Esophagus squamous epithelium (tissue), 5 donors: ENCODE results near the gene APOL5. TPM values are rescaled to one million over a fixed set of nuclear protein-coding genes. Genes with fewer than 3 reads are reported as not detected.
"Not testable (repeated sequence)": the region's sequence is repeated elsewhere in the genome, so short reads cannot be mapped to it uniquely, and the experiment has no call there.

Experiments used
- DNase-seq: peaks from one replicate; lab custom pipeline; 2025; lab: John Stamatoyannopoulos, UW
- H3K27ac ChIP-seq, 4 donors: fragments of 200-600 bp; sonication (generic); one replicate each; pipeline ENCODE4 v1.5.1; 2016 to 2019; ENCODE audit warnings: mild to moderate bottlenecking in 1 of 4
- H3K27me3 ChIP-seq, 4 donors: fragments of 200-600 bp; sonication (generic); 1 replicate in 3 of 4; 2 replicates in 1 of 4; pipeline versions ENCODE4 v1.5.1 to v1.6.0; 2017 to 2021; ENCODE audit warnings: antibody characterized with exemption in 1 of 4
- H3K36me3 ChIP-seq, 3 donors: fragments of 200-600 bp; sonication (generic); one replicate each; pipeline ENCODE4 v1.5.1; 2016 to 2019
- H3K4me1 ChIP-seq, 3 donors: fragments of 200-600 bp; sonication (generic); one replicate each; pipeline ENCODE4 v1.5.1; 2017 to 2019
- H3K4me3 ChIP-seq, 4 donors: fragments of 200-600 bp; sonication (generic); 1 replicate in 3 of 4; 2 replicates in 1 of 4; pipeline ENCODE4 v1.5.1; 2016 to 2019; ENCODE audit warnings: mild to moderate bottlenecking in 2 of 4, moderate library complexity in 1 of 4
- H3K9me3 ChIP-seq, 3 donors: fragments of 200-600 bp; sonication (generic); one replicate each; pipeline ENCODE4 v1.5.1; 2016 to 2019
- CTCF ChIP-seq, 6 experiments: fragments of 450-650 bp in 4 of 6; fragments of 200-600 bp in 2 of 6; sonication (generic) in 2 of 6; IDR thresholded peaks; one replicate each; pipeline ENCODE4 v1.5.1; 2016 to 2019; ENCODE audit warnings: antibody characterized with exemption in 6 of 6, mild to moderate bottlenecking in 4 of 6, moderate library complexity in 4 of 6
- POLR2A ChIP-seq, 4 donors: fragments of 450-650 bp; IDR thresholded peaks; one replicate each; pipeline ENCODE4 v1.6.1; 2017; ENCODE audit warnings: antibody characterized with exemption in 4 of 4, mild to moderate bottlenecking in 4 of 4, moderate library complexity in 3 of 4
- WGBS, 2 donors: methylation state at CpG; one replicate each; pipeline ENCODE4 v1.1.5; 2018; 5-methylcytosine and 5-hydroxymethylcytosine counted together
- intact Hi-C: fragments of 100-400 bp; cut with DNase I; formaldehyde crosslinking; loops from one replicate; pipeline ENCODE4 v1.15.0; 2022
- total RNA-seq, 4 donors: library from RNA; depleted of rRNA; stranded (reverse); fragments of >200 nt; gene quantifications; one replicate each; pipeline ENCODE4 v1.1.0, GENCODE V29; 2016
- donor health status: DM: yes; HTN: yes; CAD: no.

The APOL5 gene
- total RNA-seq, result not detected

GRCh38 chr22:35717572-35717971 lies at the start of gene APOL5:
TSS of gene APOL5 (plus strand) at chr22:35717872. CDS start at chr22:35717872, 0 bp downstream.
- WGBS, 2 donors, result 63 to 71% methylated on average over 2 to 3 of the region's 3 CpGs
- no peak within 1 kb of the TSS for H3K27ac ChIP-seq
- no peak for DNase-seq
- peaks cover 0 to 5% (median 3%) of the 10 kb centered on the region in 3 donors for H3K9me3 ChIP-seq
- intact Hi-C loops, result no loop called here
- no peak for TF ChIP-seq POLR2A (IDR thresholded peaks at IDR 0.05)
- no peak for TF ChIP-seq CTCF (IDR thresholded peaks at IDR 0.05)
- no peaks in the 10 kb centered on the region for H3K4me1 ChIP-seq
- no peak within 1 kb of the TSS for H3K4me3 ChIP-seq
- no peaks in the 10 kb centered on the region for H3K36me3 ChIP-seq
- H3K27me3 ChIP-seq, result no peaks in the 10 kb centered on the region

GRCh38 chr22:35674335-35674734 lies 43.3 kb upstream of the APOL5 start:
- no peaks in the 10 kb centered on the region for H3K9me3 ChIP-seq
- intact Hi-C loops, result no loop called here
- TF ChIP-seq POLR2A (IDR thresholded peaks at IDR 0.05) (no peak), CTCF (IDR thresholded peaks at IDR 0.05) (no peak)
- H3K36me3 ChIP-seq, result no peaks in the 10 kb centered on the region
- H3K4me1 ChIP-seq, result no peaks in the 10 kb centered on the region
- no peaks in the 10 kb centered on the region for H3K27me3 ChIP-seq
- DNase-seq, result no peak
- no peak overlapping the region for H3K4me3 ChIP-seq
- no peak overlapping the region for H3K27ac ChIP-seq

- H3K36me3 ChIP-seq, H3K4me1 ChIP-seq, intact Hi-C loops, H3K4me3 ChIP-seq, H3K9me3 ChIP-seq, H3K27ac ChIP-seq, H3K27me3 ChIP-seq, DNase-seq: not testable (repeated sequence)
- 28 to 82% methylated on average over 1 of the region's 1 CpG for WGBS, 2 donors
These were observed 41.6 kb upstream of the APOL5 start for GRCh38 chr22:35676065-35676464.

GRCh38 chr22:35677460-35678187 lies 40.0 kb upstream of the APOL5 start:
- Histone ChIP-seq H3K9me3 (no peaks in the 10 kb centered on the region), H3K36me3 (no peaks in the 10 kb centered on the region), H3K4me3 (no peak overlapping the region), H3K4me1 (no peaks in the 10 kb centered on the region), H3K27me3 (no peaks in the 10 kb centered on the region), H3K27ac (no peak overlapping the region)
- TF ChIP-seq POLR2A (IDR thresholded peaks at IDR 0.05) (no peak), CTCF (IDR thresholded peaks at IDR 0.05) (no peak)
- intact Hi-C loops, result no loop called here
- 73 to 74% methylated on average over 7 of the region's 7 CpGs for WGBS, 2 donors
- no peak for DNase-seq

GRCh38 chr22:35678836-35679235 lies 38.8 kb upstream of the APOL5 start:
- intact Hi-C loops, result no loop called here
- DNase-seq, result no peak
- H3K4me1 ChIP-seq, result no peaks in the 10 kb centered on the region
- TF ChIP-seq POLR2A (IDR thresholded peaks at IDR 0.05) (no peak), CTCF (IDR thresholded peaks at IDR 0.05) (no peak)
- no peaks in the 10 kb centered on the region for H3K36me3 ChIP-seq
- H3K4me3 ChIP-seq, result no peak overlapping the region
- WGBS, 2 donors, result 76 to 84% methylated on average over 2 of the region's 2 CpGs
- no peaks in the 10 kb centered on the region for H3K27me3 ChIP-seq
- no peak overlapping the region for H3K27ac ChIP-seq
- no peaks in the 10 kb centered on the region for H3K9me3 ChIP-seq

- DNase-seq, H3K4me3 ChIP-seq, H3K27me3 ChIP-seq, intact Hi-C loops, H3K4me1 ChIP-seq, H3K27ac ChIP-seq, H3K36me3 ChIP-seq, H3K9me3 ChIP-seq: not testable (repeated sequence)
- WGBS, 2 donors, result 31 to 37% methylated on average over 4 of the region's 4 CpGs
These were observed 38.2 kb upstream of the APOL5 start for GRCh38 chr22:35679492-35679891.
